HG02571 (cell line): ENCODE results near the gene RNF115.
"Not testable (repeated sequence)": the region's sequence is repeated elsewhere in the genome, so short reads cannot be mapped to it uniquely, and the experiment has no call there.

Source experiments
- ATAC-seq: cut with Tn5 transposase; IDR thresholded peaks from one replicate; pipeline ENCODE4 v1.9.1; 2021; ENCODE audit warnings: mild to moderate bottlenecking, moderate library complexity; ENCODE audit not compliant: unreplicated experiment

Gene RNF115

DNA sequence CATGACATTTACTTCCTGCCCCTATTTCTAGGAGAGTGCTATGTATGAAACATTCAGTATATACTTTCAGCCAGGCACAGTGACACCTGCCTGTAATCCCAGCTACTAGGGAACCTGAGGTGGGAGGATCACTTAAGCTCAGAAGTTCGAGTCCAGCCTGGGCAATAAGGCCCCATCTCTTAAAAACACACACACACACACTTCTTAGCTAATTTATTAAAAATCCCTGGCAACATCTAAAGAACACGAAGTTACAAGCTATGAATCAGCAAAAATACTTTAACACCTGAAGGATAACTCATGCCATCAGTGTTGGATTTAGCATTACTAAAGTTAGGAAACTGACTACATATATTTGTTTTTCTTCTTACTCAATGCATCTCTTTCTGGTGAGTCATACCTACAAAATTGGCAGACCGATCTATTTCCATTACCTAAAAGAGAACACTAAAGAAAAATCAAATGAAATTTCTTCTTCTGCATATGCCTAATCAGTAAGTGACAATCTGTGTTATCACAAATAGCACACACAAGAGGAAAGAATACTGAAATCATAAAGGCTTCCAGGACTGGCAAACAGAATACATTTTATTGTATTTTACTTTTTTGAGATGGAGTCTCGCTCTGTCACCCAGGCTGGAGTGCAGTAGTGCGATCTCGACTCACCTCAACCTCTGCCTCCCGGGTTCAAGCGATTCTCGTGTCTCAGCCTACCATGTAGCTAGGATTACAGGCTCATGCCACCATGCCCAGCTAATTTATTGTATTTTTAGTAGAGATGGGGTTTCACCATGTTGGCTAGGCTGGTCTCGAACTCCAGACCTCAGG lies 41.4 kb downstream of the RNF115 start:
- no peak for ATAC-seq

DNA sequence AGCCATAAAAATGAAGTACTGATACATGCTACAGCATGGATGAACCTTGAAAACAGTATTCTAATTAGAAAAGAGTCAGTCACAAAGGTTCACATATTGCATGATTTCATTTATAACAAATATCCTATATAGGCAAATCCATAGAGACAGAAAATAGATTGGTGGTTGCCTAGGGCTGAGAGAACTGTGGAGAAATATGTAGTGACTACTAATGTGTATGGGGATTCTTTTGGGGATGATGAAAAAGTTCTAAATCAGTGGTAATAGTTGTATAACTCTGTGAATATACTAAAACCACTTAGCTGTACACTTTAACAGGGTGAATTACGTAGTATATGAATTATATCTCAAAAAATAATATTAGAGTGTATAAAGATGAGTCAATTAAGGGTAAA lies 45.8 kb downstream of the RNF115 start:
- no peak for ATAC-seq

DNA sequence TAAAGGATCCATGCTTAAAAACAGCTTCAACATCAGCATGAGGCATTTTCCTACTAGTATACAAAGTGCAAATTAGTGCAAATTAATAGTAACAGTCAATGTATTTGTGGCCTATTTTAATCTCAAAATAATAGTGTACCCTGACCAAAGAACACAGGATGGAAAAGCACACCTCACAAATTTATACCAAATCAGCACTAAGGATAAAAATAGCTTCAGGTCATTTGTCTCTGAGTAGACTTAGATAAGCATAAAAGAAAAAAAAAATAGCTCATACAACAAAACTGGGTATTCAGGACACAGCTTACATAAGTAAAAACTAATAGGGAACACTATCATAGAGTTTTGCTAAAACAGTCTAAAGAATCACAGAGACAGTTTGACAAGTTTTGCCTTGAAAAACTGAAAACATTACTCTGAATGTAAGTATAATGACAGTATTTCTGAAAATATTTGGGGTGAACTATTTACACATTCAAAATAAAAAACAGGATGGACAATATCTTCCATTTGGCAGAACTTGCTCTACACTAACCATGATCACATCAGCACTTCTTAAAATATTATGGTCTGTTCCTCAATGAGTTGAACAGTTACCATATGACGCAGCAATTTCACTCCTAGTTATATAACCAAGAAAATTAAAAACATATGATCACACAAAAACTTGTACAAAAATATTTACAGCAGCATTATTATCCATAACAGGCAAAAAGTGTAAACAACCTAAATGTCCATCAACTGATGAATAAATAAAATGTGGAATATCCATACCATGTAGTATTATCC lies 46.3 kb downstream of the RNF115 start:
- ATAC-seq = no peak

GRCh38 chr1:145773423-145773822 lies 50.5 kb downstream of the RNF115 start:
- no peak for ATAC-seq

DNA sequence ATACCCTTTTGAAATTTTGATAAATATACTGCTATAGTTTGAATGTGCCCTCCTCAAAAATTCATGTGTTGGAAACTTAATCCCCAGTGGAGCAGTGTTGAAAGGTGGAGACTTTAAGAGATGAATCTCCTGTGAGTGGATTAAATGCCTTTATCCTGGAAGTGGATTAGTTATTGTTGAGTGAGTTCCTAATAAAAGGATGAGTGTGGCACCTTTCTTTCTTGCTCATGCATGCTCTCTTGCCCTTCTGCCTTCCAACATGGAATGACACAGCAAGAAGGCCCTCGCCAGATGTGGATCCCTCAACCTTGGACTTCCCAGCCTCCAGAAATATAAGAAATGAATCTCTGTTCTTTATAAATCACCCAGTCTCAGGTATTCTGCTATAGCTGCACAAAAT lies 52.8 kb downstream of the RNF115 start:
- ATAC-seq = no peak

GRCh38 chr1:145768004-145768403 lies 55.9 kb downstream of the RNF115 start:
- not testable (repeated sequence) for ATAC-seq

GRCh38 chr1:145766926-145767325 lies 57.0 kb downstream of the RNF115 start:
- ATAC-seq = not testable (repeated sequence)

DNA sequence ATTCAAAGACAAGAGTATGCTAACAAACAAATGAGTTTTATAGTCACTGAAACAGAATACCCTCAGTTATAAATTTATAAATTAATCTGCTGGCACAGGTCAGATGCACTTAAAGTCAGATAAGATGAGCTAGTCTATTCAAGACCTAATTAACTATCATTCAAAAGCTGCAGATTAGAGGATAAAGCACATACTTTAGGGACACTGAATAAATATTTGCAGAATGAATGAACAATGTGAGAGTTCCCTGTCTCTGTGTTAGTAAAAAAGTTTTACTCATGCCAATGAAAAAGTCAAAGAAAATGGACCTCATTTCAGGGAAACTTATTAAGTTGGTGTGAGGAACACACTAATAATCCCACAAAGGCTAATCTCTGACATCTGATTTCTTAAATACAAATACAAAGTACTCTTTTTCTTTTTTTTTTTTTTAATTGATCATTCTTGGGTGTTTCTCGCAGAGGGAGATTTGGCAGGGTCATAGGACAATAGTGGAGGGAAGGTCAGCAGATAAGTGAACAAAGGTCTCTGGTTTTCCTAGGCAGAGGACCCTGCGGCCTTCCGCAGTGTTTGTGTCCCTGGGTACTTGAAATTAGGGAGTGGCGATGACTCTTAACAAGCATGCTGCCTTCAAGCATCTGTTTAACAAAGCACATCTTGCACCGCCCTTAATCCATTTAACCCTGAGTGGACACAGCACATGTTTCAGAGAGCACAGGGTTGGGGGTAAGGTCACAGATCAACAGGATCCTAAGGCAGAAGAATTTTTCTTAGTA lies 58.1 kb downstream of the RNF115 start:
- not testable (repeated sequence) for ATAC-seq

DNA sequence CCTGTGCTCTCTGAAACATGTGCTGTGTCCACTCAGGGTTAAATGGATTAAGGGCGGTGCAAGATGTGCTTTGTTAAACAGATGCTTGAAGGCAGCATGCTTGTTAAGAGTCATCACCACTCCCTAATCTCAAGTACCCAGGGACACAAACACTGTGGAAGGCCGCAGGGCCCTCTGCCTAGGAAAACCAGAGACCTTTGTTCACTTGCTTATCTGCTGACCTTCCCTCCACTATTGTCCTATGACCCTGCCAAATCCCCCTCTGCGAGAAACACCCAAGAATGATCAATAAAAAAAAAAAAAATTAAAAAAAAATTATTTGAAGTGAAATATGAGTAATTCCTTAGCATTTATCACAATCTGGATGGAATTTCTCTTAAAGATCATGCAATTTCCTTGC lies 58.8 kb downstream of the RNF115 start:
- not testable (repeated sequence) for ATAC-seq

- not testable (repeated sequence) for ATAC-seq
Measured at GRCh38 chr1:145764231-145764940, 59.5 kb downstream of the RNF115 start.

DNA sequence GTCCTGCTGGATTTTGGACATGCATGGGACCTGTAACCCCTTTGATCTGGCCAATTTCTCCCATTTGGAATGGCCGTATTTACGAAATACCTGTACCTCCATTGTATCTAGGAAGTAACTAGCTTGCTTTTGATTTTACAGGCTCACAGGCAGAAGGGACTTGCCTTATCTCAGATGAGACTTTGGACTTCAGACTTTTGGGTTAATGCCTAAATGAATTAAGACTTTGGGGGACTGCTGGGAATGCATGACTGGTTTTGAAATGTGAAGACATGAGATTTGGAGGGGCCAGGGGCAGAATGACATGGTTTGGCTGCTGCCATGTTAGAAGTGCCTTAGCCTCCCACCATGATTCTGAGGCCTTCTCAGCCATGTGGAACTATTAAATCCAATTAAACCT lies 61.9 kb downstream of the RNF115 start:
- ATAC-seq = not testable (repeated sequence)

- not testable (repeated sequence) for ATAC-seq
Measured at GRCh38 chr1:145761498-145761897, 62.4 kb downstream of the RNF115 start.

DNA sequence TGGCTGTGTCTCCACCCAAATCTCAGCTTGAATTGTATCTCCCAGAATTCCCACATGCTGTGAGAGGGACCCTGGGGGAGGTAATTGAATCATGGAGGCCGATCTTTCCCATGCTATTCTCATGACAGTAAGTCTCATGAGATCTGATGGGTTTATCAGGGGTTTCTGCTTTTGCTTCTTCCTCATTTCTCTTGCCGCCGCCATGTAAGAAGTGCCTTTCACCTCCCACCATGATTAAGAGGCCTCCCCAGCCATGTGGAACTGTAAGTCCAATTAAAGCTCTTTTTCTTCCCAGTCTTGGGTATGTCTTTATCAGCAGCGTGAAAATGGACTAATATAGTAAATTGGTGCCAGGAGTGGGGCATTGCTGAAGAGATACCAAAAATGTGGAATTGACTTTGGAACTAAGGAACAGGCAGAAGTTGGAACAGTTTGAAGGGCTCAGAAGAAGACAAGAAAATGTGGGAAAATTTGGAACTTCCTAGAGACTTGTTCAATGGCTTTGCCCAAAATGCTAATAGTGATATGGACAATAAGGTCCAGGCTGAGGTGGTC lies 63.4 kb downstream of the RNF115 start:
- not testable (repeated sequence) for ATAC-seq

DNA sequence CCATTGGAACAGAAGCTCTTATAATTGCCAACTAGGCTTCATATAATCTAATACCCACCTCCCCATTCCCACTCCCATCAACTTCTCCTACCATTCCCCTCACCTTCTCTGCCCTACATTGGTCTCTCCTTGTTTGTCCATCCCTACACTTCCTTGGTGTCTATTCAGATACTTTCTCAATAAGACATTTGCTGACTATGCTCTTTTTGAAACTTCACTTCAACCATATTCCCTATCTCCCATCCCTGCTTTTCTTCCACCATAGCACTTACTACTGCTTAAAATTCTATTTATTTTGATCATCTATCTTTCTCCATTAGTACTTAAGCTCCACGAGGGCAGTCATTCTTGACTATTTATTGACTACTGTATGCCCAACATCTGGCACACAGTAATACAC lies 64.2 kb downstream of the RNF115 start:
- no peak for ATAC-seq

GRCh38 chr1:145758575-145758974 lies 65.3 kb downstream of the RNF115 start:
- ATAC-seq = no peak

DNA sequence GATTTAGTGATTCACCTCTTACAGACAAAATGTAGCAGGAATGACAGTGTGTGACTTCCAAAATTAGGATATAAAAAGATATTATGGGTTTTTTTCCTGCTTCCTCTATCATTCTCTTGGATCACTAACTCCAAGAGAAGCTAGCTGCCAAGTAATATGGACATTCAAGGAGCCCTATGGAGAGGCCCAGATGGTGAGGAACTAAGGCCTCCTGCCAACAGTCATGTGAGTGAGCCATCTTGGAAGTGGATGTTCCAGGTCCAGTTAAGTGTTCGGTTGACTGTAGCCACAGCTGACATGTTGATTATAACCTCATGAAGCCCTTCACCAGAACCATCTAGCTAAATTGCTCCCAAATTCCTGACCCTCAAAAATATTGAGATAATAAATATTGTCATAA lies 65.8 kb downstream of the RNF115 start:
- no peak for ATAC-seq

GRCh38 chr1:145757420-145757819 lies 66.5 kb downstream of the RNF115 start:
- ATAC-seq = no peak

- no peak for ATAC-seq
Measured at GRCh38 chr1:145751491-145752037, 72.3 kb downstream of the RNF115 start.

DNA sequence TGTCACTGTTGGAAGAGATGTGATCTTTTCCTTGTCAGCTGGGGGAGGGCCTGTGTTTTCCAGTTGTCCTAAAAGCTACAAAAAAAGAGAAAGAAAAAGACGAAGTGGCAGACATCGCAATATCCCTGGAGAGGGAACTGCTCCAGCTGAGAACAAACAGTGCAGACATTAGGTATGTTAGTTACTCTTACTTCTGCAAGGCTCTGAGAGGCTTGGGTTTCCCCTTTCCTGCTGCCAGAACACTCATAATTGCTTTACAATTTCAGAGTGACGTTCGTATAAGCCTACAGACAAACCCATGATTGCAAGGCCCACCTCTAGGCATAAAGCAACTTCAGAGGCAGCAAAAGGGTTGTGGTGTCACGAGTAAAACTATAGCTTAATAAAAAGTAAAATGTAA lies 73.5 kb downstream of the RNF115 start:
- ATAC-seq = no peak
